AG09319 (cell line): ENCODE measurements around the gene MED15.

Experiments used
- DNase-seq: peaks from one replicate; pipeline ENCODE4 v3.0.0-alpha.2; 2010; ENCODE audit warnings: low read depth; ENCODE audit errors: extremely low read depth
- CTCF ChIP-seq: IDR thresholded peaks from 2 replicates; pipeline ENCODE4 v1.5.1; 2011; ENCODE audit warnings: low read depth, mild to moderate bottlenecking, inconsistent platforms, low read length, moderate library complexity

MED15 gene

GRCh38 chr22:20553947-20554741 lies 46.7 kb downstream of the MED15 start:
- DNase-seq, result no peak
- TF ChIP-seq CTCF, result no peak

GRCh38 chr22:20554824-20555223 lies 47.4 kb downstream of the MED15 start:
- no peak for DNase-seq

DNA sequence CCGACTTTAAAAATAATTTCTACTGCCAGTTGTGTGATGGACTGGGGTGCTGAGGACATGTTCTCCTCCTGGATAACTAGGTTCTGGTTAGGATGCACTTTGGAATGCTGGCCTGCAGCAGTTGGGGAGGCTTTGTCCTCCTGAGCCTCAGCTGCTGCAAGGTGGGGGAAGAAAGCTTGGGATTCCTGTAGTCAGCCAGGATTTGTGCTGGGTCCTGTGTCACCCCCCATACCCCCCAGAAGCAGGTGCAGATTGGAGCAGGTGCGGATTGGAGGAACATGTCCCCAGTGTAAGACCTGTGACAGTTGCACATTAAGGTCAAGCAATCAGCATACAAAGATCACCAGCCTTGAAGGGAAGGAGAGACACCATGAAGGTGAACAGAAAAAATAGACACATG lies 51.1 kb downstream of the MED15 start:
- no peak for TF ChIP-seq CTCF

More at GRCh38 chr22:20554824-20555223, 47.4 kb downstream of the MED15 start:
- no peak for TF ChIP-seq CTCF

GRCh38 chr22:20559174-20559760 lies 51.9 kb downstream of the MED15 start:
- DNase-seq, result no peak
- no peak for TF ChIP-seq CTCF

More for the DNA sequence above, 51.1 kb downstream of the MED15 start:
- DNase-seq, result no peak

DNA sequence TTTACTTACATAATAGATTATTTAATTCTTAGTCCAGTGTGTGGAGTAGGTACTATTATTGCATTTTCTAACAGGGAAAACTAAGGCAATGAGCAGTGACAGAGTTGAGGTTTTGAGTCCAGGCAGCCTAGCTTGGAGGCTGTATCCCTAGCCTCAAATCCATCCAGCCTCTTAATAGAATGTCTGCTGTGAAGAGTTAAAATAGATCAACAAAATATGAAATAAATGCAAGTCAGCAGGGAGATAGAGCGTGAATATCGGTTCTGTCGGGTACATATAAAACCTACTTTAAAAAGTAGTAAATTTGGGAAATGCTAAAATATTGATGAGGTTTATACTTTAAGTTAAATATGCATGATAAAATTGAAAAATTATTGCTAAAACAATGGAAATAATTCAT lies 53.3 kb downstream of the MED15 start:
- no peak for TF ChIP-seq CTCF
- DNase-seq, result no peak

DNA sequence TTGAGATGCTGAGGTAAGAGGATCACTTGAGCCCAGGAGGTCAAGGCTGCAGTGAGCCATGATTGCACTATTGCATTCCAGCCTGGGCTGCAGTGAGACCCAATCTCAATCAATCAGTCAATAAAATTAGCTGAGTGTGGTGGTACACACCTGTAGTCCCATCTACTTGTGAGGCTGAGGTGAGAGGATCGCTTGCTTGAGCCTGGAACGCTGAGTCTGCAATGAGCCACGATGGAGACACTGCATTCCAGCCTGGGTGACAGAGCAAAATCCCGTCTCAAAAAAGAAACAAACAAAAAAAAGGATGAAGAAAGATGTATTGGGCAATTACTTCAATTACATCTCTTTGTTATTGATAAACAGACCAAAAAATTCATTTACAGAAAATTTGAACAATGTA lies 54.5 kb downstream of the MED15 start:
- no peak for DNase-seq
- TF ChIP-seq CTCF, result no peak
